ENCODE measurements around the gene TTLL3. TPM values are rescaled to one million over a fixed set of nuclear protein-coding genes. Genes with fewer than 3 reads are reported as not detected.
A peak's percentile ranks its signal among the peaks of the same experiment; 100 is the strongest.

The TTLL3 gene
- total and polyA plus RNA-seq, 2 of the 13 experiments (the other 11 are each of a cell fraction or from before 2014, with no cell fraction given) = 9.5 to 51.2 TPM

GRCh38 chr3:9843715-9844438 is 33.8 kb downstream of the TTLL3 start, which contains the start of gene RPUSD3 (continued):
- 0 out of 2 replicates have a peak, but pooled peaks have one; percentile 48 for TF ChIP-seq ZBTB37 (CRISPR knock-in tag; IDR thresholded peaks at IDR 0.05)
- TF ChIP-seq CCDC6 (CRISPR knock-in tag; IDR thresholded peaks at IDR 0.05) = no peak
- TF ChIP-seq ZNF451 (CRISPR knock-in tag; IDR thresholded peaks at IDR 0.05) = no peak
- peak; percentile 88 for TF ChIP-seq ZFX (CRISPR knock-in tag; IDR thresholded peaks at IDR 0.05; ENCODE audit: low read depth)
- no peak for TF ChIP-seq KDM5A (IDR thresholded peaks at IDR 0.05; ENCODE audit: borderline replicate concordance, low read length)
- no peak for TF ChIP-seq MTA3 (CRISPR knock-in tag; IDR thresholded peaks at IDR 0.05)
- TF ChIP-seq MXD4 (CRISPR knock-in tag; IDR thresholded peaks at IDR 0.05) = peak; percentile 27; the same call in 1 of the 2 replicates
- no peak for TF ChIP-seq MTERF4 (CRISPR knock-in tag; IDR thresholded peaks at IDR 0.05)
- peak; percentile 57; the same call in 1 of the 2 replicates for TF ChIP-seq PHF20 (CRISPR knock-in tag; IDR thresholded peaks at IDR 0.05)
- TF ChIP-seq CENPX (CRISPR knock-in tag; IDR thresholded peaks at IDR 0.05) = no peak
- no peak for TF ChIP-seq SOX6 (IDR thresholded peaks at IDR 0.05)
- peak; percentile 63; the same call in 1 of the 2 replicates for TF ChIP-seq SOX6 (CRISPR knock-in tag; IDR thresholded peaks at IDR 0.05)
- TF ChIP-seq FOSL1 (CRISPR knock-in tag; IDR thresholded peaks at IDR 0.05; ENCODE audit: borderline replicate concordance) = no peak
- 0 out of 2 replicates have a peak, but pooled peaks have one; percentile 54 for TF ChIP-seq ZNF749 (CRISPR knock-in tag; IDR thresholded peaks at IDR 0.05; ENCODE audit: borderline replicate concordance)
- peak; percentile 54; the same call in 1 of the 2 replicates for TF ChIP-seq ELF3 (CRISPR knock-in tag; IDR thresholded peaks at IDR 0.05)
- no peak for TF ChIP-seq ZBTB40 (IDR thresholded peaks at IDR 0.05)
- no peak for TF ChIP-seq ZBTB40 (CRISPR knock-in tag; IDR thresholded peaks at IDR 0.05)
- TF ChIP-seq ZNF597 (CRISPR knock-in tag; IDR thresholded peaks at IDR 0.05) = no peak

Data from HepG2 (cell line).